Measurements from ENCODE around the gene WNT3A.

The WNT3A gene

GRCh38 chr1:228004331-228004855, 2.4 kb upstream of the WNT3A start:
- peaks cover 2% of the 10 kb centered on the region for H3K9me3 ChIP-seq (ENCODE audit: low read length)
- peaks cover 22% of the 10 kb centered on the region for H3K4me1 ChIP-seq (ENCODE audit: insufficient read depth, low read length)
- H3K4me3 ChIP-seq (ENCODE audit: low read length): no peak overlapping the region
- H3K27me3 ChIP-seq (ENCODE audit: insufficient read depth, low read length): peaks cover 63% of the 10 kb centered on the region
- H3K36me3 ChIP-seq (ENCODE audit: insufficient read depth, low read length): no peaks in the 10 kb centered on the region
- H2AFZ ChIP-seq (ENCODE audit: low read depth, low read length): no peak overlapping the region

- no peak overlapping the region for H3K4me3 ChIP-seq (ENCODE audit: low read length)
- no peak overlapping the region for H2AFZ ChIP-seq (ENCODE audit: low read depth, low read length)
- H3K4me1 ChIP-seq (ENCODE audit: insufficient read depth, low read length): peaks cover 22% of the 10 kb centered on the region
- H3K36me3 ChIP-seq (ENCODE audit: insufficient read depth, low read length): no peaks in the 10 kb centered on the region
- peaks cover 69% of the 10 kb centered on the region for H3K27me3 ChIP-seq (ENCODE audit: insufficient read depth, low read length)
- peaks cover 2% of the 10 kb centered on the region for H3K9me3 ChIP-seq (ENCODE audit: low read length)
Observed at GRCh38 chr1:228004856-228005462, 1.8 kb upstream of the WNT3A start.

GRCh38 chr1:228005511-228006033, 1.2 kb upstream of the WNT3A start:
- Histone ChIP-seq H2AFZ (ENCODE audit: low read depth, low read length) (no peak overlapping the region), H3K27me3 (ENCODE audit: insufficient read depth, low read length) (peaks cover 75% of the 10 kb centered on the region), H3K4me3 (ENCODE audit: low read length) (no peak overlapping the region), H3K4me1 (ENCODE audit: insufficient read depth, low read length) (peaks cover 22% of the 10 kb centered on the region), H3K9me3 (ENCODE audit: low read length) (peaks cover 2% of the 10 kb centered on the region), H3K36me3 (ENCODE audit: insufficient read depth, low read length) (no peaks in the 10 kb centered on the region)

- Histone ChIP-seq H3K4me3 (ENCODE audit: low read length) (no peak overlapping the region), H3K36me3 (ENCODE audit: insufficient read depth, low read length) (no peaks in the 10 kb centered on the region), H3K4me1 (ENCODE audit: insufficient read depth, low read length) (peaks cover 22% of the 10 kb centered on the region), H3K9me3 (ENCODE audit: low read length) (peaks cover 2% of the 10 kb centered on the region), H2AFZ (ENCODE audit: low read depth, low read length) (no peak overlapping the region), H3K27me3 (ENCODE audit: insufficient read depth, low read length) (peaks cover 81% of the 10 kb centered on the region)
Observed at GRCh38 chr1:228006034-228006785, 588 bp upstream of the WNT3A start.

GRCh38 chr1:228007049-228007800, 427 bp downstream of the WNT3A start:
- peaks cover 2% of the 10 kb centered on the region for H3K9me3 ChIP-seq (ENCODE audit: low read length)
- H3K4me3 ChIP-seq (ENCODE audit: low read length): peak overlapping the region; percentile 22

GRCh38 chr1:228007801-228008341, 1.1 kb downstream of the WNT3A start:
- Histone ChIP-seq H3K4me3 (ENCODE audit: low read length) (no peak overlapping the region), H3K36me3 (ENCODE audit: insufficient read depth, low read length) (no peaks in the 10 kb centered on the region), H3K4me1 (ENCODE audit: insufficient read depth, low read length) (peaks cover 22% of the 10 kb centered on the region), H3K9me3 (ENCODE audit: low read length) (peaks cover 2% of the 10 kb centered on the region), H3K27me3 (ENCODE audit: insufficient read depth, low read length) (peaks cover 84% of the 10 kb centered on the region), H2AFZ (ENCODE audit: low read depth, low read length) (no peak overlapping the region)

More at GRCh38 chr1:228007049-228007800, 427 bp downstream of the WNT3A start:
- H2AFZ ChIP-seq (ENCODE audit: low read depth, low read length): peak overlapping the region; percentile 59
- H3K36me3 ChIP-seq (ENCODE audit: insufficient read depth, low read length): no peaks in the 10 kb centered on the region
- H3K4me1 ChIP-seq (ENCODE audit: insufficient read depth, low read length): peaks cover 22% of the 10 kb centered on the region
- H3K27me3 ChIP-seq (ENCODE audit: insufficient read depth, low read length): peaks cover 84% of the 10 kb centered on the region

GRCh38 chr1:228008391-228009115, 1.8 kb downstream of the WNT3A start:
- Histone ChIP-seq H3K9me3 (ENCODE audit: low read length) (peaks cover 2% of the 10 kb centered on the region), H3K27me3 (ENCODE audit: insufficient read depth, low read length) (peaks cover 81% of the 10 kb centered on the region), H2AFZ (ENCODE audit: low read depth, low read length) (no peak overlapping the region), H3K36me3 (ENCODE audit: insufficient read depth, low read length) (no peaks in the 10 kb centered on the region), H3K4me1 (ENCODE audit: insufficient read depth, low read length) (peaks cover 22% of the 10 kb centered on the region), H3K4me3 (ENCODE audit: low read length) (no peak overlapping the region)

- peaks cover 81% of the 10 kb centered on the region for H3K27me3 ChIP-seq (ENCODE audit: insufficient read depth, low read length)
- H3K4me3 ChIP-seq (ENCODE audit: low read length): no peak overlapping the region
- no peak overlapping the region for H2AFZ ChIP-seq (ENCODE audit: low read depth, low read length)
- peaks cover 22% of the 10 kb centered on the region for H3K4me1 ChIP-seq (ENCODE audit: insufficient read depth, low read length)
- H3K9me3 ChIP-seq (ENCODE audit: low read length): peaks cover 2% of the 10 kb centered on the region
- no peaks in the 10 kb centered on the region for H3K36me3 ChIP-seq (ENCODE audit: insufficient read depth, low read length)
Observed at GRCh38 chr1:228009116-228009827, 2.5 kb downstream of the WNT3A start.

GRCh38 chr1:228009828-228010775, 3.3 kb downstream of the WNT3A start:
- peaks cover 14% of the 10 kb centered on the region for H3K4me1 ChIP-seq (ENCODE audit: insufficient read depth, low read length)
- H3K36me3 ChIP-seq (ENCODE audit: insufficient read depth, low read length): no peaks in the 10 kb centered on the region
- H3K9me3 ChIP-seq (ENCODE audit: low read length): peaks cover 2% of the 10 kb centered on the region
- H3K4me3 ChIP-seq (ENCODE audit: low read length): no peak overlapping the region
- H2AFZ ChIP-seq (ENCODE audit: low read depth, low read length): no peak overlapping the region
- H3K27me3 ChIP-seq (ENCODE audit: insufficient read depth, low read length): peaks cover 82% of the 10 kb centered on the region

GRCh38 chr1:228010921-228011320, 4.1 kb downstream of the WNT3A start:
- H3K27me3 ChIP-seq (ENCODE audit: insufficient read depth, low read length): peaks cover 76% of the 10 kb centered on the region
- no peak overlapping the region for H2AFZ ChIP-seq (ENCODE audit: low read depth, low read length)
- H3K4me1 ChIP-seq (ENCODE audit: insufficient read depth, low read length): peaks cover 6% of the 10 kb centered on the region
- H3K36me3 ChIP-seq (ENCODE audit: insufficient read depth, low read length): no peaks in the 10 kb centered on the region
- no peak overlapping the region for H3K4me3 ChIP-seq (ENCODE audit: low read length)
- peaks cover 2% of the 10 kb centered on the region for H3K9me3 ChIP-seq (ENCODE audit: low read length)

- peaks cover 4% of the 10 kb centered on the region for H3K9me3 ChIP-seq (ENCODE audit: low read length)
- peaks cover 2% of the 10 kb centered on the region for H3K4me1 ChIP-seq (ENCODE audit: insufficient read depth, low read length)
- peaks cover 74% of the 10 kb centered on the region for H3K27me3 ChIP-seq (ENCODE audit: insufficient read depth, low read length)
Observed at GRCh38 chr1:228011721-228012311, 5.0 kb downstream of the WNT3A start.

More at GRCh38 chr1:228011721-228012311, 5.0 kb downstream of the WNT3A start:
- Histone ChIP-seq H2AFZ (ENCODE audit: low read depth, low read length) (no peak overlapping the region), H3K4me3 (ENCODE audit: low read length) (no peak overlapping the region), H3K36me3 (ENCODE audit: insufficient read depth, low read length) (no peaks in the 10 kb centered on the region)

Measured in neuron (in vitro differentiated cells).